Measurements from ENCODE around the gene C4orf54.

- TF ChIP-seq GATA3 (IDR thresholded peaks at IDR 0.05; ENCODE audit: low read depth, low read length) (no peak), GATA2 (IDR thresholded peaks at IDR 0.05; ENCODE audit: low read depth, low read length) (no peak)
These were observed 3.3 kb downstream of the C4orf54 start for GRCh38 chr4:99654361-99654761.

Data from SH-SY5Y (cell line).